Measurements from ENCODE around the gene DOCK2. TPM values are rescaled to one million over a fixed set of nuclear protein-coding genes. Genes with fewer than 3 reads are reported as not detected.

The DOCK2 gene
- total and polyA plus RNA-seq, 2 donors (not counting 3 experiments of a cell fraction or from before 2014, with no cell fraction given), result 0.62 to 4.8 TPM

DNA sequence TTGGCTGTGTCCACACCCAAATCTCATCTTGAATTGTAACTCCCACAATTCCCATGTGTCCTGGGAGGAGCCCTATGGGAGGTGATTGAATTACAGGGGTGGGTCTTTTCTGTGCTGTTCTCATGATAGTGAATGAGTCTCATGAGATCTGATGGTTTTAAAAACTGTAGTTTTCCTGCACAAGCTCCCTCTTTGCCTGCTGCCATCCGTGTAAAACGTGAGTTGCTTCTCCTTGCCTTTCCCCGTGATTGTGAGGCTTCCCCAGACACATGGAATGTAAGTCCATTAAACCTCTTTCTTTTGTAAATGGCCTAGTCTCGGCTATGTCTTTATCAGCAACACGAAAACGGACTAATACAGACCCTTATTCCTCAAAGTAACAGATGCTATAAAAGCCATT lies 94.1 kb downstream of the DOCK2 start:
- intact Hi-C loops (cut with micrococcal nuclease), result no loop called here
- Histone ChIP-seq H3K36me3 (ENCODE audit: control insufficient read depth in 2 of 2, extremely low read depth in 1 of 2, insufficient read depth in 2 of 2, low read length in 2 of 2) (no peaks in the 10 kb centered on the region), H3K27ac (ENCODE audit: insufficient read depth, low read depth, low read length) (no peak overlapping the region), H2AFZ (ENCODE audit: low read depth, low read length) (no peak overlapping the region), H4K20me1 (replicated peaks; ENCODE audit: control insufficient read depth, extremely low read depth, insufficient read depth, low read length) (no peaks in the 10 kb centered on the region), H3K9ac (replicated peaks; ENCODE audit: extremely low read depth, insufficient read depth, low read length) (no peak overlapping the region), H3K79me2 (ENCODE audit: control insufficient read depth, insufficient read depth, low read length) (no peaks in the 10 kb centered on the region), H3K4me1 (ENCODE audit: control insufficient read depth, extremely low read depth, insufficient read depth, low read length) (no peaks in the 10 kb centered on the region), H3K4me3 (replicated peaks in 1 of 3; ENCODE audit: insufficient read depth in 1 of 3, low read depth in 1 of 3, low read length in 3 of 3) (no peak overlapping the region), H3K4me2 (ENCODE audit: insufficient read depth, low read length) (no peak overlapping the region), H3K9me1 (replicated peaks; ENCODE audit: control insufficient read depth, extremely low read depth, insufficient read depth, low read length) (no peaks in the 10 kb centered on the region), H3K27me3 (ENCODE audit: control insufficient read depth in 2 of 2, insufficient read depth in 2 of 2, low read length in 2 of 2) (no peaks in the 10 kb centered on the region), H3K9me3 (replicated peaks; ENCODE audit: control insufficient read depth, insufficient read depth, low read length) (no peaks in the 10 kb centered on the region)
- DNase-seq (ENCODE audit: low read depth, low spot score) (no peak), FAIRE-seq (no peak)
- dilution Hi-C loops (cut with MboI; ENCODE audit: extremely low pct_ligation_motif_present, low sequenced_read_pairs), result no loop called here
- TF ChIP-seq FOS (IDR thresholded peaks at IDR 0.05; ENCODE audit: borderline replicate concordance, insufficient read depth, low read length) (no peak), JUN (IDR thresholded peaks at IDR 0.05; ENCODE audit: borderline replicate concordance, insufficient read depth, insufficient read length, low read depth) (no peak), MYC (IDR thresholded peaks at IDR 0.05; ENCODE audit: low read depth, low read length) (no peak), POLR2A (IDR thresholded peaks at IDR 0.05; ENCODE audit: low read depth, low read length) (no peak), GATA2 (IDR thresholded peaks at IDR 0.05; ENCODE audit: insufficient read depth, insufficient read length, low read depth, low read length) (no peak), EZH2 (IDR thresholded peaks at IDR 0.05; ENCODE audit: borderline replicate concordance, low read depth, low read length, severe bottlenecking) (no peak), POLR2AphosphoS5 (IDR thresholded peaks at IDR 0.05; ENCODE audit: insufficient read depth, low read depth, low read length) (no peak)
- TF ChIP-seq, protein P1, sequence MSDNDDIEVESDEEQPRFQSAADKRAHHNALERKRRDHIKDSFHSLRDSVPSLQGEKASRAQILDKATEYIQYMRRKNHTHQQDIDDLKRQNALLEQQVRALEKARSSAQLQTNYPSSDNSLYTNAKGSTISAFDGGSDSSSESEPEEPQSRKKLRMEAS (IDR thresholded peaks at IDR 0.05; ENCODE audit: insufficient read depth, insufficient read length), result no peak
- TF ChIP-seq, protein P2, sequence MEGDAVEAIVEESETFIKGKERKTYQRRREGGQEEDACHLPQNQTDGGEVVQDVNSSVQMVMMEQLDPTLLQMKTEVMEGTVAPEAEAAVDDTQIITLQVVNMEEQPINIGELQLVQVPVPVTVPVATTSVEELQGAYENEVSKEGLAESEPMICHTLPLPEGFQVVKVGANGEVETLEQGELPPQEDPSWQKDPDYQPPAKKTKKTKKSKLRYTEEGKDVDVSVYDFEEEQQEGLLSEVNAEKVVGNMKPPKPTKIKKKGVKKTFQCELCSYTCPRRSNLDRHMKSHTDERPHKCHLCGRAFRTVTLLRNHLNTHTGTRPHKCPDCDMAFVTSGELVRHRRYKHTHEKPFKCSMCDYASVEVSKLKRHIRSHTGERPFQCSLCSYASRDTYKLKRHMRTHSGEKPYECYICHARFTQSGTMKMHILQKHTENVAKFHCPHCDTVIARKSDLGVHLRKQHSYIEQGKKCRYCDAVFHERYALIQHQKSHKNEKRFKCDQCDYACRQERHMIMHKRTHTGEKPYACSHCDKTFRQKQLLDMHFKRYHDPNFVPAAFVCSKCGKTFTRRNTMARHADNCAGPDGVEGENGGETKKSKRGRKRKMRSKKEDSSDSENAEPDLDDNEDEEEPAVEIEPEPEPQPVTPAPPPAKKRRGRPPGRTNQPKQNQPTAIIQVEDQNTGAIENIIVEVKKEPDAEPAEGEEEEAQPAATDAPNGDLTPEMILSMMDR (IDR thresholded peaks at IDR 0.05; ENCODE audit: extremely low read depth in 1 of 2, insufficient read depth in 1 of 2, low read depth in 1 of 2, low read length in 2 of 2), result no peak
- ChIA-PET CTCF (no interaction called here), POLR2A (interaction anchor here (0.6 kb wide), 1 partner anchor 1397 kb away, joined by 7 read pairs; no protein-coding TSS in a partner anchor)
- no TSS peak for BruUV-seq (replicated peaks)
